ENCODE data around the gene DST. TPM values are rescaled to one million over a fixed set of nuclear protein-coding genes. Genes with fewer than 3 reads are reported as not detected.

Gene DST
- total RNA-seq, 1 experiment from 2014 or later: 132 TPM

- TF ChIP-seq E2F1 (CRISPR knock-in tag; IDR thresholded peaks at IDR 0.05): no peak
Observed at GRCh38 chr6:56571605-56572004, 71.1 kb downstream of the DST start (continued).

GRCh38 chr6:56570413-56571359 is 72.0 kb downstream of the DST start:
- Mint-ChIP-seq H3K9me3 (peaks cover 9% of the 10 kb centered on the region; the same call in 1 of the 2 replicates), H3K27me3 (ENCODE audit: low read depth) (no peaks in the 10 kb centered on the region), H3K27ac (no peak overlapping the region), H3K4me3 (no peak overlapping the region), H3K4me1 (peaks cover 8% of the 10 kb centered on the region; the same call in 1 of the 2 replicates), H3K36me3 (peaks cover 45% of the 10 kb centered on the region)
- peak; percentile 75 for ATAC-seq
- ChIA-PET POLR2A (no interaction called here), CTCF (interaction anchor here (0.5 to 1.9 kb wide), 13 partner anchors 21 to 310 kb away, joined by 3 to 9 read pairs (median 4); no protein-coding TSS in a partner anchor)
- DNase-seq (ENCODE audit: low spot score): no peak
- TF ChIP-seq GABPB1 (CRISPR knock-in tag; IDR thresholded peaks at IDR 0.05) (no peak), FOXK1 (CRISPR knock-in tag; IDR thresholded peaks at IDR 0.05) (no peak), MLX (CRISPR knock-in tag; IDR thresholded peaks at IDR 0.05) (no peak), ZNF121 (CRISPR knock-in tag; IDR thresholded peaks at IDR 0.05) (no peak), NR3C1 (CRISPR knock-in tag; conservative IDR thresholded peaks at IDR 0.05; ENCODE audit: low read depth) (no peak), EMX1 (CRISPR knock-in tag; IDR thresholded peaks at IDR 0.05) (no peak), ZNF138 (CRISPR knock-in tag; conservative IDR thresholded peaks at IDR 0.05) (no peak)

- Mint-ChIP-seq H3K4me1 (peaks cover 8% of the 10 kb centered on the region; the same call in 1 of the 2 replicates), H3K4me3 (no peak overlapping the region), H3K9me3 (peaks cover 35% of the 10 kb centered on the region), H3K27ac (no peak overlapping the region), H3K36me3 (peaks cover 67% of the 10 kb centered on the region), H3K27me3 (ENCODE audit: low read depth) (no peaks in the 10 kb centered on the region)
- ATAC-seq (peak; percentile 32; the same call in 1 of the 2 replicates), DNase-seq (ENCODE audit: low spot score) (no peak)
- ChIA-PET CTCF (interaction anchor here (0.9 to 1.6 kb wide), 3 partner anchors 25 to 28 kb away, joined by 3 to 4 read pairs (median 4); no protein-coding TSS in a partner anchor), POLR2A (no interaction called here)
- no peak for TF ChIP-seq HMGXB4 (CRISPR knock-in tag; IDR thresholded peaks at IDR 0.05)
- TF ChIP-seq USF2 (CRISPR knock-in tag; IDR thresholded peaks at IDR 0.05): no peak
- no peak for TF ChIP-seq ZNF281 (CRISPR knock-in tag; IDR thresholded peaks at IDR 0.05)
- no peak for TF ChIP-seq CREB1 (CRISPR knock-in tag; IDR thresholded peaks at IDR 0.05)
- TF ChIP-seq NFATC4 (CRISPR knock-in tag; IDR thresholded peaks at IDR 0.05): no peak
- TF ChIP-seq E2F4 (CRISPR knock-in tag; IDR thresholded peaks at IDR 0.05; ENCODE audit: borderline replicate concordance, low read depth): no peak
- no peak for TF ChIP-seq KAT7 (CRISPR knock-in tag; IDR thresholded peaks at IDR 0.05; ENCODE audit: borderline replicate concordance)
- TF ChIP-seq ERG (CRISPR knock-in tag; IDR thresholded peaks at IDR 0.05): no peak
- no peak for TF ChIP-seq FOXK1 (CRISPR knock-in tag; IDR thresholded peaks at IDR 0.05)
- TF ChIP-seq PREB (CRISPR knock-in tag; IDR thresholded peaks at IDR 0.05; ENCODE audit: borderline replicate concordance): no peak
- TF ChIP-seq ATF1 (CRISPR knock-in tag; IDR thresholded peaks at IDR 0.05): no peak
- TF ChIP-seq ZNF423 (CRISPR knock-in tag; IDR thresholded peaks at IDR 0.05): no peak
- no peak for TF ChIP-seq FOXP1 (CRISPR knock-in tag; IDR thresholded peaks at IDR 0.05; ENCODE audit: borderline replicate concordance)
Observed at GRCh38 chr6:56567501-56567900, 75.2 kb downstream of the DST start.

All from WTC11 (cell line).